DMS53 treated with DMSO at 0.1 percent for 48 hours (cell line): ENCODE data around the gene CTSV.
"Not testable (repeated sequence)": the region's sequence is repeated elsewhere in the genome, so short reads cannot be mapped to it uniquely, and the experiment has no call there.

Source experiments
- DNase-seq: peaks from one replicate; lab custom pipeline; 2025; ENCODE audit not compliant: unreplicated experiment; lab: John Stamatoyannopoulos, UW

CTSV gene

GRCh38 chr9:97038611-97039513 is at the start of gene CTSV:
Gene CTSV, minus strand, starts transcription at chr9:97039142. Its CDS starts 1,099 bp downstream, at chr9:97038043.
- DNase-seq, result peak; percentile 63

- not testable (repeated sequence) for DNase-seq
Measured at GRCh38 chr9:97087668-97088215, 48.8 kb upstream of the CTSV start.

GRCh38 chr9:97084562-97084991 is 45.6 kb upstream of the CTSV start:
- DNase-seq, result not testable (repeated sequence)

GRCh38 chr9:97078362-97078761 is 39.4 kb upstream of the CTSV start:
- no peak for DNase-seq

GRCh38 chr9:97077452-97078295 is 38.7 kb upstream of the CTSV start:
- no peak for DNase-seq

- peak; percentile 8 for DNase-seq
Measured at GRCh38 chr9:97076731-97077451, 37.9 kb upstream of the CTSV start.

GRCh38 chr9:97076238-97076637 is 37.3 kb upstream of the CTSV start:
- DNase-seq, result peak; percentile 1

- no peak for DNase-seq
Measured at GRCh38 chr9:97075289-97075985, 36.5 kb upstream of the CTSV start.

- no peak for DNase-seq
Measured at GRCh38 chr9:97073506-97073905, 34.6 kb upstream of the CTSV start.

GRCh38 chr9:97072285-97072776 is 33.4 kb upstream of the CTSV start:
- DNase-seq, result no peak

GRCh38 chr9:97070325-97070724 is 31.4 kb upstream of the CTSV start:
- DNase-seq, result not testable (repeated sequence)

- DNase-seq, result no peak
Measured at GRCh38 chr9:97067490-97067889, 28.5 kb upstream of the CTSV start.

GRCh38 chr9:97064176-97064575 is 25.2 kb upstream of the CTSV start:
- no peak for DNase-seq

- no peak for DNase-seq
Measured at GRCh38 chr9:97060796-97061195, 21.9 kb upstream of the CTSV start.

- DNase-seq, result peak; percentile 6
Measured at GRCh38 chr9:97059626-97060025, 20.7 kb upstream of the CTSV start.

- no peak for DNase-seq
Measured at GRCh38 chr9:97057651-97058050, 18.7 kb upstream of the CTSV start.

- DNase-seq, result not testable (repeated sequence)
Measured at GRCh38 chr9:97055891-97056290, 16.9 kb upstream of the CTSV start.

- DNase-seq, result no peak
Measured at GRCh38 chr9:97053717-97054116, 14.8 kb upstream of the CTSV start.

GRCh38 chr9:97052735-97053134 is 13.8 kb upstream of the CTSV start:
- DNase-seq, result no peak

GRCh38 chr9:97046228-97046627 is 7.3 kb upstream of the CTSV start:
- DNase-seq, result peak; percentile 57
